Measurements from ENCODE around the gene STARD3.
A peak's percentile ranks its signal among the peaks of the same experiment; 100 is the strongest.

STARD3 gene

DNA sequence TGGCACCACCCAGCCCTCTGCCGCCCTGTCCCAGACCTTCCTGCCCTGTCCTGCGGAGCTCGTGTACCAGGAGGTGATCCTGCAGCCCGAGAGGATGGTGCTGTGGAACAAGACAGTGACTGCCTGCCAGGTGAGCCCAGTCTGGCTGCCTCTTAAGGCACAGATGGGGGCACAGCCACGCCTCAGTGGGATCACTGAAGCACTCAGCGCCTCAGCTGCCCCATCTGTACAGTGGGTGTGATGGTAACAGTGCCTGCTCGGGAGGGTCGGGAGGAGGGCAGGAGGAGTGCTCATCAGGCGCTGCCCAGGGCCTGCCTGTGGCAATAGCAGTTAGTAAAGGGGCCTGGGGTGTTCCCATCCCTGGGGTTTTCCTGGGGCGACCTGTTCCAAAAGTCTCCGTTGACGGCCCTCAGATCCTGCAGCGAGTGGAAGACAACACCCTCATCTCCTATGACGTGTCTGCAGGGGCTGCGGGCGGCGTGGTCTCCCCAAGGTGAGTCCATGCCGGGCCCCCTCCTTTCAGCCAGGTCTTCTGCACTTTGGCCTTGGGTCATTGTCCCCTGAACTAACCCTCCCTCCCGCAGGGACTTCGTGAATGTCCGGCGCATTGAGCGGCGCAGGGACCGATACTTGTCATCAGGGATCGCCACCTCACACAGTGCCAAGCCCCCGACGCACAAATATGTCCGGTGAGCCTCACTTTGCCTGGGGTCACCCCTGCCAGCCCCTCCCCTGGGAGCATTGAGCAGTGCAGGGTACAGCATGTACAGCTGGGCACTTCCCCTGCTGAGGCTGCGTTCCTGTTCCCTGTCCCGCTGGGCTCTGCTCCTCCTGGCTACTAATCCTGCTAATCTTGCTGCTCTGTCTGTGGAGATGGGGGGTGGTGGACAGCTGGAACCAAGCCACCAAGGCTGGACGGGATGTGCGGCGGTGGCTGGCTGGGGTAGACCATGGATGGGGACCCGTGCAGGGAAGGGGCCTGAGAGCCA, 23.7 kb downstream of the STARD3 start:
- no peak for DNase-seq (ENCODE audit: low spot score)

DNA sequence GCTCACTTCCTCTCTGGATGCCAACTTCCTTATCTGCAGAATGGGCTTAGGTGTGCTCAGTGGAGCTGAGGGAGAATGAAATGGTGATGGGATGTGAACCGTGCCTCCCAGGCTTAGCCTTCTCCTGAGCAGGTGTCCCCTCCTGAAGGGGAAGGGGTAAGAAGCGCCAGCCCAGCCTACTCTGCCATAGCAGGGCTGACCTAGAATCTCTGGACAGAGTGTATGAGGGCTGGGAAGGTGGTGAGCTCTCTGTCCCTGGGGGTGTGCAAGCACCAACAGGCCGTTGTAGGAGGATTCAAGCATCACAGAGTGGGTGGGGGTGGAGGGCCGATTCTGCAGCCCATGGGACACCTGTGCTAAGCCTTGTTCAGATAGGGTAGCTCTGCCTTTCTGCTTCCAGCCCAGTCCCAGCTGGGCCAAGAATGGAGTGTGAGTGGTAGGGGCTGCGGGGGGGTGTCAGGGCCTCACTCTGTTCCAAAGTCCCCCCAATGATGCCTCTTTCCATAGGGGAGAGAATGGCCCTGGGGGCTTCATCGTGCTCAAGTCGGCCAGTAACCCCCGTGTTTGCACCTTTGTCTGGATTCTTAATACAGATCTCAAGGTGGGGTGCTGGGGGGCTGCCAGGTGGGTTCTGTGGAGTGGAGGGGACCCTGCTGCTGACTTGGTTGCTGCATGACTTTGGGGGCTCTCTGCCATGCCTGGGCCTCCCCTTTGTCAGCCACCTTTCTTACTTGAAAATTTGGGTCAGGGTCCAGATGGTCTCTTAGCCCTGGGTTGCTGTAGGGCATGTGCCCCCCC, 25.0 kb downstream of the STARD3 start:
- no peak for DNase-seq (ENCODE audit: low spot score)

DNA sequence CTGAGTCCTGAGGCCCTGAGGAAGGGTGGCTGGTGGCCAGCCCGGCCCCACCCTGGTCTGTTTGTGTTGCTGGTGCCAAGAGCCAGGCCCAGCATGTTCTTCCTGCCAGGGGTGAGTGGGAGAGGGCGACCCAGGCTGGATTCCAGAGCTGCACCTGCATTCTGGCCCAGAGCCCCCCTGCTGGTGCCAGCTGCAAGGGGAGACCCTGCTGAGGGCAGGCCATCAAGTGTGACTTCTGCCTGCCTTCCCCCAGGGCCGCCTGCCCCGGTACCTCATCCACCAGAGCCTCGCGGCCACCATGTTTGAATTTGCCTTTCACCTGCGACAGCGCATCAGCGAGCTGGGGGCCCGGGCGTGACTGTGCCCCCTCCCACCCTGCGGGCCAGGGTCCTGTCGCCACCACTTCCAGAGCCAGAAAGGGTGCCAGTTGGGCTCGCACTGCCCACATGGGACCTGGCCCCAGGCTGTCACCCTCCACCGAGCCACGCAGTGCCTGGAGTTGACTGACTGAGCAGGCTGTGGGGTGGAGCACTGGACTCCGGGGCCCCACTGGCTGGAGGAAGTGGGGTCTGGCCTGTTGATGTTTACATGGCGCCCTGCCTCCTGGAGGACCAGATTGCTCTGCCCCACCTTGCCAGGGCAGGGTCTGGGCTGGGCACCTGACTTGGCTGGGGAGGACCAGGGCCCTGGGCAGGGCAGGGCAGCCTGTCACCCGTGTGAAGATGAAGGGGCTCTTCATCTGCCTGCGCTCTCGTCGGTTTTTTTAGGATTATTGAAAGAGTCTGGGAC, 25.8 kb downstream of the STARD3 start:
- no peak for DNase-seq (ENCODE audit: low spot score)

DNA sequence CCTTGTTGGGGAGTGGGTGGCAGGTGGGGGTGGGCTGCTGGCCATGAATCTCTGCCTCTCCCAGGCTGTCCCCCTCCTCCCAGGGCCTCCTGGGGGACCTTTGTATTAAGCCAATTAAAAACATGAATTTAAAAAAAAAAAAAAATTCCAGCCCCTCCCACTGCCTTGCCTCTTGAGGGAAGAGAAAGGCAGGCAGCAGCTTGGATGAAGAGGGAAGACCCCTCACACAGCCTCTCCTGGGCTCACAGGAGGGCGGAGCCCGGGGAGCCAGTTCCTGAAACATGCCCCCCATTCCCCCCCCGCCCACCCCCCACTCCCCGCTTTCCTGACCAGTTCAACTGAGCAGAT, 26.4 kb downstream of the STARD3 start:
- no peak for DNase-seq (ENCODE audit: low spot score)

DNA sequence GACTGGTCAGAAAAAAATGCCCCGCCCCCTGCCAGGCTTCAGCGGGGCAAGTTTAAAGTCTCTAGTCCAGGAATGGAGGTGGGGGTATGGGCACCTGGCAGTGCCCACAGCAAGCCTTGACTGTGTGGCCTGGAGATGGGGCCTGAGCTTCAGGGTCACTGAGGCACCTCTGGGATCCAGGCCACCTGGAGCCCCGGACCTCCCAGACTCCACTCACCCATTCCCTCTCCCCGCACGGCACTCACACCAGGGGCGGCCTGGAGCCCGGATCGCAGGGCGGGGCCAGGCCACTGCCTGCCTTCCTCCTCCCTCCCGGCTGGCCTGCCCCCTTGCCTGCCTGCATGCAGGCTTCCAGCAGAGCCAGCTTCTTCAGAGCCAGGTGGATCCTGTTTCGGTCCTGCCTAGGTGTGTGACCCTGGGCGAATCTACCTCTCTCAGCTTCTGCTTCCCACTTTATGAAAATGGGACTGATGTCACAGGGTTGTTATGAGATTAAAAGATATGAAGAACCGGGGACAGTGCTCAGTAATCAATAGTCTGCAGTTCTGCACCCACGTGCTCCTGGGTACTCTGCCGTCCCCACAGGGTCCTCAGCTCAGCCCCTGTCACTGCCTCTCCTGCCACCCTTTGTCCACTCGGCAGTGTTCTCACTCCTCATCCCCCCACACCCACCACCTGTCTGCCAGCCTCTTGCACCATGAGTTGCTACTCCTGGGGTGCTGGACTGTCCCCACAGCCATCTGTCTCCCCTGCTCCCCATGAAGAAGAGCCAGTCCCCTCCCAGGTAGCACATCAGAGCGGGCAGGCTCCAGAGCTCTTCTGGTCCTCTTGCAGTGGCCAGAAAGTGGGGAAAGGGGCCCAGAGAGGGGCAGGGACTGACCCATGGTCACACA, 27.0 kb downstream of the STARD3 start:
- DNase-seq (ENCODE audit: low spot score): no peak

DNA sequence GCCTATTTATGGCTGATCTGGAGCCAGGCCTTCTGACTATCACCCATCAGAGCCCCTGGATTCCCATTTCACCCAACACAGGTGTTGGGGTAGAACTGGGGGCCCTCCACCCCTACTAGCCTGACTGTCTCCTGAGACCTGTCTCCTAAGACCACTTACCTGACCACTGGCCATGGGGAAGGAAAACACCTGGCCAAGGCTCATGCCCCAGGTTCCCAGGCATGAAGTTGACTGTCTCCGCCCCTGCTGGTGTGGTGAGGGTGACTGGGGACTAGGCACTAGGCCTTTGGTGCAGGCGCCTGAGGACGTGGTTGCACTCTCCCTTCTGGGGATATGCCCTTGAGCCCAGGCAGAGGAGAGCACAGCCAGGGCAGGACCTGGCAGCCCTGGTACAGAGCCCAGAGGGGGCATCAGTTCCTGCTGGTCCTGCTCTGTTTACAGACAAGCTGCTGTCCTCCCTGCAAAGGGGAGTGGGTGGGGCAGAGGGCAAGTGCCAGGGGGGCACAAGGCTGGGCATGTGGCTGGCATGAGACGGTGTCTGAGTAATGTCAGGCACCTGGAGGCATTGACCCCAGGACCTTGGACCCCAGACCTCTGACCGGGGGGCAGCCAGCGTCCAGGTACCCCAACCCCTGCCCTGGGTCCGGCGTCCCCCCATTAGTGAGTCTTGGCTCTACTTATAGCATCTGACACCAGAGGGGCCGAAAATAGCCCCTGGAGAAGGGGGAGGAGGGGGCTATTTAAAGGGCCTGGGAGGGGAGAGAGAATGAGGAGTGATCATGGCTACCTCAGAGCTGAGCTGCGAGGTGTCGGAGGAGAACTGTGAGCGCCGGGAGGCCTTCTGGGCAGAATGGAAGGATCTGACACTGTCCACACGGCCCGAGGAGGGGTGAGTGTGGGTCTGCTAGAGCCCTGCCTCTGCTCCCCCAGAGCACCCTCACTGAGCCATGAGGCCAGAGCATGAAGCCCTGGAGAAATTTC, 27.9 kb downstream of the STARD3 start, which contains the start of gene TCAP:
TSS of gene TCAP (plus strand) at position 769 of the 981 bp plus-strand sequence. CDS start at position 780, 11 bp downstream.
- DNase-seq (ENCODE audit: low spot score): no peak

DNA sequence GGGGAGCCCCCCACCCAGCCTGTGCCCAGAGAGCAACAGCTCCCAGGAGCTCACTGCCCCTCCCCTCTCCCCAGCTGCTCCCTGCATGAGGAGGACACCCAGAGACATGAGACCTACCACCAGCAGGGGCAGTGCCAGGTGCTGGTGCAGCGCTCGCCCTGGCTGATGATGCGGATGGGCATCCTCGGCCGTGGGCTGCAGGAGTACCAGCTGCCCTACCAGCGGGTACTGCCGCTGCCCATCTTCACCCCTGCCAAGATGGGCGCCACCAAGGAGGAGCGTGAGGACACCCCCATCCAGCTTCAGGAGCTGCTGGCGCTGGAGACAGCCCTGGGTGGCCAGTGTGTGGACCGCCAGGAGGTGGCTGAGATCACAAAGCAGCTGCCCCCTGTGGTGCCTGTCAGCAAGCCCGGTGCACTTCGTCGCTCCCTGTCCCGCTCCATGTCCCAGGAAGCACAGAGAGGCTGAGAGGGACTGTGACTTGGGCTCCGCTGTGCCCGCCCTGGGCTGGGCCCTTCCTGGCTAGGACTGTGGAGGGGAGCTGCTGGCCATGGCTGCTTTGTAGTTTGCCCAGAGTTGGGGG, 28.8 kb downstream of the STARD3 start:
- no peak for DNase-seq (ENCODE audit: low spot score)

DNA sequence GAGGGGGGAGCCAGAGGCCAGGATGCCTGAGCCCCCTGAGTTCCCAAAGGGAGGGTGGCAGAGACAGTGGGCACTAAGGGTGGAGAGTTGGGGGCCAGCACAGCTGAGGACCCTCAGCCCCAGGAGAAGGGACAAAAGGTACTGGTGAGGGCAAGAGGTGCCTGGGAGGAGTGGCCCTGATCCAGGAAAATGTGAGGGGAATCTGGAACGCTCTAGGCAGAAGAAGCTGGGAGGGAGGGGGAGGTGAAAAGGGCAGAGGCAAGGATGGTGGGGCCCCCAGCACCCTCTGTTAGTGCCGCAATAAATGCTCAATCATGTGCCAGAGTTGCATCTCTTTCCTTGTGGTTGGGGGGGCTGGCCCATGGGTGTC, 29.3 kb downstream of the STARD3 start:
- no peak for DNase-seq (ENCODE audit: low spot score)

DNA sequence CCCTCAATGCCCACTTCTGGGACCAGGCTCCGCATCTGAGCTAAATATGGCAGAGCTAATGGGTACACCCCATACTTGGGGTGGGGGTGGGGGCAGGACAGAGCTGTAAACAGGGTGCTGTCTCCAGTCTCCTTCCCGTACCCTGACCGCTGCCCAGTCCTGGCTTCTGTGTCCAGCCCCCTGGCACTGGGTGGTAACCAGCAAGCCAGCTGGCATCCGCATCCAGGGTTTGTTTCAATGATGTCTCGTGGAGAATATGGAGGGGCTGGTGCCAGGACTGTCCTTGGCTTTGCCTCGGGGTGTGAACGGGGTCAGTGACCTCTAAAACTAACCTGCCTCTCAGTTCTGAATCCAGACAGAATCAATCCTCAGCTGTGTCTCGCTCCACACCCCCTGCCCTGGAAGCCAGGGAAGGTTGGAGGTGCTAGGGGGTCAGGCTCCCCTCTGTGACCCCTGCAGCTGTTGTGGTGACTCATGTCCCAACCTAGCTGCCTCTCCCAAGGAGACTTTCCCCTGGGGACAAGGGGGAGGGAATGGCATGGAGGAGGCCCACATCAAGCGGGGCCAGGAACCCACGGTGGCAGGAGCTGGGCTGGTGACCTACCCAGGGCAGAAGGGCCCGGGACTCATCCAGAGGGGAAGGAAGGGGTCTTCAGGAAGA, 29.8 kb downstream of the STARD3 start:
- DNase-seq (ENCODE audit: low spot score): no peak

DNA sequence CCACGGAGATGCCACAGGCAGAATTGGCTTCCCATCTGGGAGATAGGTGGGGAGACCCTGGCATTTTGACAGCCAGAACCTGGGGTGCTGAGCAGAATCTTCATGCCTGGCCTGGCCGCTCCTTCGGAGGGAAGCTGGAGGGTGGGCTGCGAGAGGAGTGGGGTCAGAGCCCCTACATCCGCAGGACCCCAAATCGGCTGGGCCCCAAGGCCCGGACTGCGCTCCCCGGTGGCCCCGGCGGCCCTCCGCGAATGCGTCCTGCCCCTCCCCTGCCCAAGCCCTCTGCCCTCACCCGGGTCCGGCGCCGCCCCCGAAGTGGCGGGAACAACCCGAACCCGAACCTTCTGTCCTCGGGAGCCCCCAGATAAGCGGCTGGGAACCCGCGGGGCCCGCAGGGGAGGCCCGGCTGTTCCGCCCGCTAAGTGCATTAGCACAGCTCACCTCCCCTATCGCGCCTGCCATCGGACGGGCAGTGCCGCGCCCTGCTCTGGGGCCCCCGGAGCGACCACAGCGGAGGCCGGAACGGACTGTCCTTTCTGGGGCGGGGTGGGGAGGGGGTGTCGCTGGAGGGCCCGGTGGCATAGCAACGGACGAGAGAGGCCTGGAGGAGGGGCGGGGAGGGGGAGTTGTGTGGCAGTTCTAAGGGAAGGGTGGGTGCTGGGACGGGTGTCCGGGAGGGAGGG, 30.5 kb downstream of the STARD3 start:
- DNase-seq (ENCODE audit: low spot score): peak; percentile 68

DNA sequence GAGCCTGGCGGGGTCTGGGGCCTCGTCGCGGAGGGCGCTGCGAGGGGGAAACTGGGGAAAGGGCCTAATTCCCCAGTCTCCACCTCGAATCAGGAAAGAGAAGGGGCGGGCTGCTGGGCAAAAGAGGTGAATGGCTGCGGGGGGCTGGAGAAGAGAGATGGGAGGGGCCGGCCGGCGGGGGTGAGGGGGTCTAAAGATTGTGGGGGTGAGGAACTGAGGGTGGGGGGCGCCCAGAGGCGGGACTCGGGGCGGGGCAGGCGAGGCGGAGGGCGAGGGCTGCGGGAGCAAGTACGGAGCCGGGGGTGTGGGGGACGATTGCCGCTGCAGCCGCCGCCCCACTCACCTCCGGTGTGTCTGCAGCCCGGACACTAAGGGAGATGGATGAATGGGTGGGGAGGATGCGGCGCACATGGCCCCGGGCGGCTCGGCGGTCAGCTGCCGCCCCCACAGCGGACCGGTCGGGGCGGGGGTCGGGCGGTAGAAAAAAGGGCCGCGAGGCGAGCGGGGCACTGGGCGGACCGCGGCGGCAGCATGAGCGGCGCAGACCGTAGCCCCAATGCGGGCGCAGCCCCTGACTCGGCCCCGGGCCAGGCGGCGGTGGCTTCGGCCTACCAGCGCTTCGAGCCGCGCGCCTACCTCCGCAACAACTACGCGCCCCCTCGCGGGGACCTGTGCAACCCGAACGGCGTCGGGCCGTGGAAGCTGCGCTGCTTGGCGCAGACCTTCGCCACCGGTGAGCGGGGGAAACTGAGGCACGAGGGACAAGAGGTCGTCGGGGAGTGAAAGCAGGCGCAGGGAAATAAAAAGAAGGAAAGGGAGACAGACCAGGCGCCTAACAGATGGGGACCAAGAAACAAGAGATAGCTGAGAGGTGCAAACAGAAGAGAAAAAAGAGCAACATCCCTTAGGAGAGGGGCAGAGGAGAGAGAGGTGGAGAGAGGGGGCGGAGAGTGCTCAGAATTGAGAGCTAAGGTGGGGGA, 31.3 kb downstream of the STARD3 start, which contains the start of gene PNMT:
TSS of gene PNMT (plus strand) at position 509 of the 980 bp plus-strand sequence. CDS start at position 532, 23 bp downstream.
- peak; percentile 84 for DNase-seq (ENCODE audit: low spot score)

DNA sequence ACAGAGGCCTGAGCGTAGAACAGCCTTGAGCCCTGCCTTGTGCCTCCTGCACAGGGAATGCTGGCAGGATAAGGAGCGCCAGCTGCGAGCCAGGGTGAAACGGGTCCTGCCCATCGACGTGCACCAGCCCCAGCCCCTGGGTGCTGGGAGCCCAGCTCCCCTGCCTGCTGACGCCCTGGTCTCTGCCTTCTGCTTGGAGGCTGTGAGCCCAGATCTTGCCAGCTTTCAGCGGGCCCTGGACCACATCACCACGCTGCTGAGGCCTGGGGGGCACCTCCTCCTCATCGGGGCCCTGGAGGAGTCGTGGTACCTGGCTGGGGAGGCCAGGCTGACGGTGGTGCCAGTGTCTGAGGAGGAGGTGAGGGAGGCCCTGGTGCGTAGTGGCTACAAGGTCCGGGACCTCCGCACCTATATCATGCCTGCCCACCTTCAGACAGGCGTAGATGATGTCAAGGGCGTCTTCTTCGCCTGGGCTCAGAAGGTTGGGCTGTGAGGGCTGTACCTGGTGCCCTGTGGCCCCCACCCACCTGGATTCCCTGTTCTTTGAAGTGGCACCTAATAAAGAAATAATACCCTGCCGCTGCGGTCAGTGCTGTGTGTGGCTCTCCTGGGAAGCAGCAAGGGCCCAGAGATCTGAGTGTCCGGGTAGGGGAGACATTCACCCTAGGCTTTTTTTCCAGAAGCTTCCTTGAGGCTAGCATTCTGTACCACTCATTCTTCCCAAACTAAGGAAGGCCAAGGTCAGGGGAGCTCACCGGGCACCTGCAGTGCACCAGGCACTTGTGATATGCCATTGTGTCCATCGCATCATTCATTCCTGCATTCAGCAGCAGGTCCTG, 33.2 kb downstream of the STARD3 start:
- no peak for DNase-seq (ENCODE audit: low spot score)

DNA sequence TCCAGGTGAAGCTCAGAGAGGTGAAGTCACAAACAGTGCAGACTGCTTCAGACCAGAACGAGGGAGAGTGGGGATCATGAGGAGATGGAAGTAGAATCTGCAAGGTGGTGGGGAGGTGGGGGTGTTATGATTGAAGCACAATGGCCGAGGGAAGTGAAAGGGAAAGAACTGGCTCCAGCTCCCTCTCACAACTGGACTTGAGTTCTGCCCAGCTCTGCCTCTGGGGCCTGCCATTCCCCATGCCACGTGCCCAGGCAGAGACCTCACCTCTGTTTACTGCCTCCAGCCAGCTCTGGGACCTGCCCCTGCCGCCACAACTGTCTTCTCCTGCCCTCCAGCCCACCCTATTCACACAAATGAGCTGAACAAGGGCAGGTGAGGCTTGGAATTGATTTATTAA, 33.8 kb downstream of the STARD3 start:
- DNase-seq (ENCODE audit: low spot score): no peak

DNA sequence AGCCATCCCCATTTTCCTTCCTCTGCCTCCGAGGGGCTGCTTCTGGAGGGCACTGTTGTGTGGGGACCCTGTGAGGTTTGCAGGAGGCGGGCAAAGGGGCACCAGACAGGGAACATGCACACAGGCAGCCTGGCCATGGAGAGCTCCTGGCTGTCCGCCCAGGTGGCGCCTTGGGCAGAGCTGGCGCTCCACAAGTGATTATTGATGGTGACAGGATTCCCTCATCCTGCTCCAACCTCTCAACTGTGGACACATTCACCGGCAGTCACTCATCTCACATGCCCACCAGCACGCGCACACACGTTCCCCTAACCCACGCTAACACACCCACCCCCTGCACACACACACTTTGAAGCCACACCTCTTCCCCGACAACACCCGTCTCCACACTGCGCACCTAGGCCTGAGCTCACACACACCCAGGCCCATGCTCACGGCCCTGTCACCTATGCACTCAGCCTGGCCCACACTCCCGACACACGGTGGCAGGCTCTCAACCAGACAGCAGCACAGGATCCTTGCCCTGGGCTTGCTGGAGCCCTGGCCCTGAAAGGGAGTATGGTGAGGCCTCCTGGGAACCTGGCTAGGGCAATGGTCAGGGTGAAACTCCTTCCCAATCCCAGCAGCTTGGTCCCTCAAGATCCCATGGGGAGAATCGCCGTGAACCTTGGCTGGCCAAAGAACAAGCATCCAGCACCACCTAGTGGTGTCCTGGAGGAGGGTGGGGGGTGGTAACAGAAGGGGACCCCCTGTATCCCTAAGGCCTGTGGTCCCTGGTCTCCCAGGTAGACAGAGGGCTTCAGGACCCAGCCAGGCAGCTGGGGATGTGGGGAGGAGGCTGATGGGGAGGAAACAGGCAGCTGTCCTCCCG, 34.9 kb downstream of the STARD3 start:
- DNase-seq (ENCODE audit: low spot score): peak; percentile 92

All from HuH-7 (cell line).